Brain microvascular endothelial cell (primary cell): ENCODE data around the gene CNIH4.
A peak's percentile ranks its signal among the peaks of the same experiment; 100 is the strongest.

ENCODE experiments used
- DNase-seq: peaks from one replicate; pipeline ENCODE4 v3.0.0-alpha.2; 2020
- H3K27ac ChIP-seq: fragments of 250-450 bp; sonication (Bioruptor Pico); 2 replicates; pipeline ENCODE4 v1.5.1; 2020; ENCODE audit warnings: mild to moderate bottlenecking, moderate library complexity
- H3K27me3 ChIP-seq: fragments of 250-450 bp; sonication (Bioruptor Pico); replicated peaks from 2 replicates; pipeline ENCODE4 v1.5.1; 2020; ENCODE audit warnings: mild to moderate bottlenecking
- H3K36me3 ChIP-seq: fragments of 250-450 bp; sonication (Bioruptor Pico); replicated peaks from 2 replicates; pipeline ENCODE4 v1.5.1; 2020; ENCODE audit warnings: mild to moderate bottlenecking
- H3K4me3 ChIP-seq: 2 replicates; pipeline ENCODE4 v1.5.1; 2011; ENCODE audit warnings: low read depth, mild to moderate bottlenecking, control low read depth, low read length, moderate library complexity
- CTCF ChIP-seq: IDR thresholded peaks from 2 replicates; pipeline ENCODE4 v1.5.1; 2011; ENCODE audit warnings: low read depth, mild to moderate bottlenecking, moderate library complexity, low read length, control low read depth, inconsistent platforms; ENCODE audit errors: missing control alignments
- in situ Hi-C: cut with HindIII; loops from 2 replicates; pipeline ENCODE4 v1.10.0; 2017; ENCODE audit warnings: low sequenced_read_pairs, low pct_ligation_motif_present

Gene CNIH4

GRCh38 chr1:224353975-224354925, 2.4 kb upstream of the CNIH4 start:
- no peak for TF ChIP-seq CTCF
- no peaks in the 10 kb centered on the region for H3K36me3 ChIP-seq
- H3K27me3 ChIP-seq, result no peaks in the 10 kb centered on the region
- no peak overlapping the region for H3K4me3 ChIP-seq
- in situ Hi-C loops, result no loop called here
- DNase-seq, result no peak
- no peak overlapping the region for H3K27ac ChIP-seq

GRCh38 chr1:224357626-224358124, 996 bp downstream of the CNIH4 start:
- no peaks in the 10 kb centered on the region for H3K27me3 ChIP-seq
- peak overlapping the region; percentile 46 for H3K27ac ChIP-seq
- DNase-seq, result no peak
- in situ Hi-C loops, result no loop called here
- peak overlapping the region; percentile 68 for H3K4me3 ChIP-seq
- no peak for TF ChIP-seq CTCF
- H3K36me3 ChIP-seq, result no peaks in the 10 kb centered on the region

GRCh38 chr1:224358237-224358636, 1.6 kb downstream of the CNIH4 start:
- no peak for DNase-seq

GRCh38 chr1:224359207-224359606, 2.5 kb downstream of the CNIH4 start:
- no peak for TF ChIP-seq CTCF
- DNase-seq, result no peak
- no peak overlapping the region for H3K27ac ChIP-seq
- H3K36me3 ChIP-seq, result no peaks in the 10 kb centered on the region
- in situ Hi-C loops, result no loop called here
- no peak overlapping the region for H3K4me3 ChIP-seq
- H3K27me3 ChIP-seq, result no peaks in the 10 kb centered on the region

More at GRCh38 chr1:224358237-224358636, 1.6 kb downstream of the CNIH4 start:
- Histone ChIP-seq H3K27me3 (no peaks in the 10 kb centered on the region), H3K36me3 (no peaks in the 10 kb centered on the region), H3K4me3 (peak overlapping the region; percentile 68), H3K27ac (no peak overlapping the region)
- TF ChIP-seq CTCF, result no peak
- in situ Hi-C loops, result no loop called here

- no peak for TF ChIP-seq CTCF
- no peak for DNase-seq
- Histone ChIP-seq H3K36me3 (peaks cover 21% of the 10 kb centered on the region), H3K27ac (no peak overlapping the region), H3K27me3 (no peaks in the 10 kb centered on the region), H3K4me3 (no peak overlapping the region)
- in situ Hi-C loops, result no loop called here
Observed at GRCh38 chr1:224368409-224368808, 11.7 kb downstream of the CNIH4 start.
